Dendritic cell treated with granulocyte-macrophage colony-stimulating factor and Interleukin-4, amounts not matched to agents 40 ng/mL and 50 ng/mL, for 4 days (primary cell): ENCODE data around the gene SPATA31E1.
"Not testable (repeated sequence)": the region's sequence is repeated elsewhere in the genome, so short reads cannot be mapped to it uniquely, and the experiment has no call there.

Experiments
- H3K27ac Mint-ChIP-seq: one replicate; pipeline ENCODE4 v1.8.0; 2022; ENCODE audit warnings: mild to moderate bottlenecking, mixed read lengths
- H3K27me3 Mint-ChIP-seq: one replicate; pipeline ENCODE4 v1.8.0; 2022; ENCODE audit warnings: mild to moderate bottlenecking, mixed read lengths
- H3K36me3 Mint-ChIP-seq: one replicate; pipeline ENCODE4 v1.8.0; 2022; ENCODE audit warnings: low read depth, mixed read lengths
- H3K4me1 Mint-ChIP-seq: one replicate; pipeline ENCODE4 v1.8.0; 2022; ENCODE audit warnings: low read depth, mixed read lengths
- H3K4me3 Mint-ChIP-seq: one replicate; pipeline ENCODE4 v1.8.0; 2022; ENCODE audit warnings: mild to moderate bottlenecking, moderate library complexity, mixed read lengths
- H3K9me3 Mint-ChIP-seq: one replicate; pipeline ENCODE4 v1.8.0; 2022; ENCODE audit warnings: mixed read lengths
- intact Hi-C: fragments of 100-400 bp; cut with micrococcal nuclease; formaldehyde crosslinking; loops from one replicate; pipeline ENCODE4 v1.15.0; 2022

Gene SPATA31E1

GRCh38 chr9:87902371-87902770, 19.7 kb downstream of the SPATA31E1 start:
- H3K36me3 Mint-ChIP-seq, H3K4me3 Mint-ChIP-seq, intact Hi-C loops, H3K4me1 Mint-ChIP-seq, H3K27ac Mint-ChIP-seq: not testable (repeated sequence)
- peaks cover 44% of the 10 kb centered on the region for H3K9me3 Mint-ChIP-seq
- H3K27me3 Mint-ChIP-seq = peaks cover 11% of the 10 kb centered on the region

DNA sequence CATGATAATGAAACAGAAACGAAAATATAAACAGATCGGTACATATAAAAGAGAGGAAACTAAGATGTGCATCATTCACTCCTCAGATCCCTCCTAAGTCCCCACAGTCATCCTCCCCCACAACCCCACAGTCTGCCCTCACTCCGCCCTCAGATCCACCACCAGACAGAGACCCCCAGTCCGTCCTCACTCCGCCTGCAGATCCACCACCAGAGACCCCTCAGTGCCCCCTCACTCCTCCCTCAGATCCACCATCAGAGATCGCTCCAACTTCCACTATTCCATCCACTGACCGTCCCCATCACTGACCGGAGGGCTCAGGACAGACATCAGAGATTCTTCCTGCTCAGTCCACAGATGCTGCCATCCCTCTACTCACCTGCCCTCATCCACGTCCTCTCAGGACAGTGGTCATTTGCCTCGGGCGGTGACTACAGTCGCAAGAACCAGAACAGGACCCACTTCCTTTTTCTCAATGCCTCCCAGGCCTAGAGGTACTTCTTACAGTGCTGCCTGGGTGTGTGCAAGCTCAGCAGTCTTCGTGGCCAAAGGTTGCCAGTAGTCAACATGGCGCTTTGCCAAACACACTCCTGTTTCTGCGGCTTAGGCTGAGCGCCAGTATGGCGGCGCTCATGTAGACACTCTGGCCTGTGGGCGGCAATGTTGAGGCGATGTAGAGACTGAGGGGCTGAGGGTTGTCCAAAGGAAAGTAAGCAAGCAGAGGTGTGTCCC, 26.8 kb downstream of the SPATA31E1 start:
- no peak overlapping the region for H3K4me3 Mint-ChIP-seq
- intact Hi-C loops = no loop called here
- peaks cover 13% of the 10 kb centered on the region for H3K27me3 Mint-ChIP-seq
- H3K36me3 Mint-ChIP-seq = no peaks in the 10 kb centered on the region
- H3K9me3 Mint-ChIP-seq = no peaks in the 10 kb centered on the region
- H3K27ac Mint-ChIP-seq = no peak overlapping the region
- H3K4me1 Mint-ChIP-seq = no peaks in the 10 kb centered on the region

DNA sequence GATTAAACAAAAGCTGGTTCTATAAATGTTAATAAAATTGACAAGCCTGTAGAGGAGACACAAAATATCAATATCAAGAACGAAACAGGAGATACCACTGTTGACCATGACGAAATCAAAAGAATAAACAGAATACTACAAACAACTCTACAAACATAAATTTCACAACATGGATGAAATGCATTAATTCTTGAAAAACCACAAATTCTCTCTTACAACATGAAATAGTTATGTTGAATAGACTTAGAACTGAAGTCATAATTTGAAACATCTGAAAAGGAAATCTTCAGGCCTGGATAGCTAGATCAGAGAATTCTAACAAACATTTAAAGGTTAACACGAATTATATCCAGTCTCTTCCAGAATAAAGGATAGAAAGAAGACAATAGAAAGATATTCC, 28.1 kb downstream of the SPATA31E1 start:
- H3K4me1 Mint-ChIP-seq = no peaks in the 10 kb centered on the region
- H3K9me3 Mint-ChIP-seq = no peaks in the 10 kb centered on the region
- no peaks in the 10 kb centered on the region for H3K36me3 Mint-ChIP-seq
- H3K4me3 Mint-ChIP-seq = no peak overlapping the region
- H3K27me3 Mint-ChIP-seq = peaks cover 11% of the 10 kb centered on the region
- intact Hi-C loops = no loop called here
- H3K27ac Mint-ChIP-seq = no peak overlapping the region

- H3K27ac Mint-ChIP-seq, intact Hi-C loops, H3K4me3 Mint-ChIP-seq, H3K4me1 Mint-ChIP-seq, H3K36me3 Mint-ChIP-seq, H3K9me3 Mint-ChIP-seq: not testable (repeated sequence)
- H3K27me3 Mint-ChIP-seq = peaks cover 10% of the 10 kb centered on the region
Observed at GRCh38 chr9:87917662-87918061, 35.0 kb downstream of the SPATA31E1 start, which contains the start of gene SPATA31C1. SPATA31C1 (plus strand) TSS chr9:87917962.

DNA sequence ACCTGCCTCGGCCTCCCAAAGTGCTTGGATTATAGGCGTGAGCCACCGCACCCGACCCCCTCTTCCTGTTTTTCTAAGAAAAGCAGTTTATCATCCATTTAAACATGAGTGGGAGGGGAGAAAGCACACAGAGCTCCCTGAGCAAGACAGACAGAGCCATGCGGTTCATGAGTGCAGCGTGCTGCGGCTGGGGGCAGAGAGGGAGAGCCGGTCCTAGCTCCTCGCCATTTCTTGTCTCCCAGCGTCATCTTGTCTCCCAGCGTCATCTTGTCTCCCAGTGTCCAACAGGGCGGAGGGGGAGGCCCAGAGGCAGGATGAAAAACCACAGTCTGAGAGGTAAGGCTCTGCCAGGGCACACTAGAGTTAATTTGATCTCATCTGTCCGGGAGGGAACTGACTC, 36.3 kb downstream of the SPATA31E1 start:
- intact Hi-C loops, H3K4me1 Mint-ChIP-seq, H3K27ac Mint-ChIP-seq, H3K4me3 Mint-ChIP-seq, H3K36me3 Mint-ChIP-seq, H3K9me3 Mint-ChIP-seq: not testable (repeated sequence)
- peaks cover 10% of the 10 kb centered on the region for H3K27me3 Mint-ChIP-seq

DNA sequence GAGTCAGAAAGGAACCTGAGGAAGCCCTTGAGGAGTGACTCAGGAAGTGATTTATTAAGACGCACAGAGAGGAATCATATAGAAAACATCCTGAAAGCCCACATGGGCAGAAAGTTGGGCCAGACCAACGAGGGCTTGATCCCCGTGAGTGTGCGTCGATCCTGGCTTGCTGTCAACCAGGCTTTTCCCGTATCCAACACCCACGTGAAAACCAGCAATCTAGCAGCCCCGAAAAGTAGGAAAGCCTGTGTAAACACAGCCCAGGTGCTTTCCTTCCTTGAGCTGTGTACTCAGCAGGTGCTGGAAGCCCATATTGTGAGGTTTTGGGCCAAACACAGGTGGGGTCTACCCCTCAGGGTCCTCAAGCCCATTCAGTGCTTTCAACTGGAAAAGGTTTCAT, 38.9 kb downstream of the SPATA31E1 start:
- not testable (repeated sequence) for H3K27ac Mint-ChIP-seq

GRCh38 chr9:87923012-87923411, 40.3 kb downstream of the SPATA31E1 start:
- intact Hi-C loops, H3K27ac Mint-ChIP-seq: not testable (repeated sequence)

More for the DNA sequence above, 38.9 kb downstream of the SPATA31E1 start:
- H3K36me3 Mint-ChIP-seq, H3K9me3 Mint-ChIP-seq, intact Hi-C loops, H3K4me1 Mint-ChIP-seq, H3K4me3 Mint-ChIP-seq: not testable (repeated sequence)
- H3K27me3 Mint-ChIP-seq = peaks cover 10% of the 10 kb centered on the region

DNA sequence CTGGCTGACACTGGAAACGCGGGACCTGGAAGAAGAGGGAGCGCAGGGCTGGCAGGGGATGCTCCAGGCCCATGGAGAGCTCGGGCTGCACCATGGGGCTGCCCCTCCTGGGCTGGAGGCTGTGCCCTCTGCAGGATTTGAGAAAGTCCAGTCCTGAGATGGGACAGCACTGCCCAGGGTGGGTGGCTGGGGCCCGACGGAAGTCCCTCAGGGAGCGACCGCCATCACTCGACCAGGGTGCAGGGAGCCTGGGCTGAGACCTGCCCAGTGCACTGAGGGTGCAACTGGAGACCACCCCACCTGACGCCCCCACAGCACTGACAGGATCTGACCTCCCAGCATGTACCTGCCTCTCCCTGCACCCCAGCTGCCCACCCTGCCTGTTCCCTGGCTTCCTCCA, 42.2 kb downstream of the SPATA31E1 start:
- H3K36me3 Mint-ChIP-seq, H3K4me3 Mint-ChIP-seq, H3K27me3 Mint-ChIP-seq, H3K9me3 Mint-ChIP-seq, H3K4me1 Mint-ChIP-seq, H3K27ac Mint-ChIP-seq, intact Hi-C loops: not testable (repeated sequence)

More at GRCh38 chr9:87923012-87923411, 40.3 kb downstream of the SPATA31E1 start:
- H3K36me3 Mint-ChIP-seq, H3K4me3 Mint-ChIP-seq, H3K4me1 Mint-ChIP-seq, H3K9me3 Mint-ChIP-seq: not testable (repeated sequence)
- peaks cover 10% of the 10 kb centered on the region for H3K27me3 Mint-ChIP-seq

- H3K4me3 Mint-ChIP-seq = not testable (repeated sequence)
Observed at GRCh38 chr9:87929152-87929551, 46.5 kb downstream of the SPATA31E1 start.

DNA sequence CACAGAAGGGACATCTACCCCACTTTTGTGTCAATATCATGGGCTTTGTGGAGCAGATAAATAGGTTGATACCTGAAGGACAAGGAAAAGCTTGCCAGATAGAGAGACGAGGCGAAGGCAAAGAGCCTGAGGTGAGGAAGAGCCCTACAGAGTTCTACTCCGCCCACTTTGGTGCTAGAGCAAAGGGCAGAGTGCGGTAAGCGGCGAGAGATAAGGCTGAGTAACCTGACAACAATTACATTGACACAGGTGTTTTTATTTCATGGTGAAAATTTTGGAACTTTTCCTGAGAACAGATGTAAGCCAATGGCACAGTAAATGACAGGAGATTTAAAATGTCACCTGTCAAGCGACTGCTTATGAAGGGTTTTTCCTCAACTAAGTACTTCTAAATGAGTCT, 51.8 kb downstream of the SPATA31E1 start:
- H3K27ac Mint-ChIP-seq, H3K4me3 Mint-ChIP-seq, H3K9me3 Mint-ChIP-seq, H3K27me3 Mint-ChIP-seq, intact Hi-C loops, H3K36me3 Mint-ChIP-seq, H3K4me1 Mint-ChIP-seq: not testable (repeated sequence)

More at GRCh38 chr9:87929152-87929551, 46.5 kb downstream of the SPATA31E1 start:
- H3K27ac Mint-ChIP-seq, intact Hi-C loops, H3K4me1 Mint-ChIP-seq, H3K9me3 Mint-ChIP-seq, H3K27me3 Mint-ChIP-seq, H3K36me3 Mint-ChIP-seq: not testable (repeated sequence)

DNA sequence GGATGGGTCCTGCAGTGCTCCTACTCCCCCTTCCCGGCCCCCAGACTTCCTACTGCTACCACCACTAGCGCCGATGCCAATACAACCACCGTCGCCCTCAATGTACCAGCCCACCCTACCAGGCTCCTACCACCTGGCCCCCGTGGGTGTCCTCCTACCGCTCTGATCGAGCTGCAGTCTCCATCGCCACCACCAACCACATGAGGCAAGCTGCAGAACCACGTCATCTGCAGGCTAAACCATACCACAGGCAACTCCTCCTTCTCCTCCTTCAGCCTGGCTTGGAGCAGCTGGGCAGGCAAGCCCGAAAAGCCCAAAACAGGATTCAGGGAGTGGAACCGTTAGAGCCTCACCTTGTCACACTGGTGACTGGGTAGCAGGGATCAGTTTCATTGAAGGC, 54.7 kb downstream of the SPATA31E1 start:
- H3K4me1 Mint-ChIP-seq, H3K9me3 Mint-ChIP-seq, intact Hi-C loops, H3K36me3 Mint-ChIP-seq, H3K4me3 Mint-ChIP-seq, H3K27ac Mint-ChIP-seq: not testable (repeated sequence)
- peaks cover 12% of the 10 kb centered on the region for H3K27me3 Mint-ChIP-seq

DNA sequence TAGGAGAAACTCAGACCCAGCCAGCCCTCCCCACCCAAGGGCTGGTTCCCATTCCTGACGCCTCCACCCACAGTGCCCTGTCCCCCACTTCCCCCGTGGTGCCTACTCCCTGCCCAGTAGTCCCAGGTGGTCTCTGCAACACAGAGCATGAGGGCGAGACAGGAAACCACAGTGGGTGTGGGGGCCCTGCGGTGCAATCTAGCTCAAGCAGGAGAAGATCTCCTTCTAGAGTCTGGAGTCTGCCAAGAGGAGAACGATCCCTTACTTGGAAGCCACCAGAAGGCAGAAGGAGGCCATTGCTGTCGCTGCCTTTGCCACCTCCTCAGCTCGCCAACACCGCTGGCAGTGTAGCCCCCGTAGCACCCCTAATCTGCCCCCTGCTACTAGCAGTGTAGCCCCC, 55.2 kb downstream of the SPATA31E1 start:
- H3K27ac Mint-ChIP-seq, H3K4me1 Mint-ChIP-seq, H3K36me3 Mint-ChIP-seq, intact Hi-C loops, H3K9me3 Mint-ChIP-seq: not testable (repeated sequence)
- peaks cover 18% of the 10 kb centered on the region for H3K27me3 Mint-ChIP-seq
- H3K4me3 Mint-ChIP-seq = peak overlapping the region; percentile 20

- H3K27ac Mint-ChIP-seq, H3K36me3 Mint-ChIP-seq, intact Hi-C loops, H3K9me3 Mint-ChIP-seq, H3K4me1 Mint-ChIP-seq, H3K4me3 Mint-ChIP-seq: not testable (repeated sequence)
- peaks cover 19% of the 10 kb centered on the region for H3K27me3 Mint-ChIP-seq
Observed at GRCh38 chr9:87938336-87938735, 55.7 kb downstream of the SPATA31E1 start.
